HG03575 (cell line): ENCODE results near the gene OR1A1.
"Not testable (repeated sequence)": the region's sequence is repeated elsewhere in the genome, so short reads cannot be mapped to it uniquely, and the experiment has no call there.

Source experiments
- ATAC-seq: cut with Tn5 transposase; IDR thresholded peaks from one replicate; pipeline ENCODE4 v1.9.1; 2021; ENCODE audit not compliant: unreplicated experiment, insufficient number of reproducible peaks, low FRiP score; ENCODE audit errors: extremely low read depth

Gene OR1A1, protein sequence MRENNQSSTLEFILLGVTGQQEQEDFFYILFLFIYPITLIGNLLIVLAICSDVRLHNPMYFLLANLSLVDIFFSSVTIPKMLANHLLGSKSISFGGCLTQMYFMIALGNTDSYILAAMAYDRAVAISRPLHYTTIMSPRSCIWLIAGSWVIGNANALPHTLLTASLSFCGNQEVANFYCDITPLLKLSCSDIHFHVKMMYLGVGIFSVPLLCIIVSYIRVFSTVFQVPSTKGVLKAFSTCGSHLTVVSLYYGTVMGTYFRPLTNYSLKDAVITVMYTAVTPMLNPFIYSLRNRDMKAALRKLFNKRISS

DNA sequence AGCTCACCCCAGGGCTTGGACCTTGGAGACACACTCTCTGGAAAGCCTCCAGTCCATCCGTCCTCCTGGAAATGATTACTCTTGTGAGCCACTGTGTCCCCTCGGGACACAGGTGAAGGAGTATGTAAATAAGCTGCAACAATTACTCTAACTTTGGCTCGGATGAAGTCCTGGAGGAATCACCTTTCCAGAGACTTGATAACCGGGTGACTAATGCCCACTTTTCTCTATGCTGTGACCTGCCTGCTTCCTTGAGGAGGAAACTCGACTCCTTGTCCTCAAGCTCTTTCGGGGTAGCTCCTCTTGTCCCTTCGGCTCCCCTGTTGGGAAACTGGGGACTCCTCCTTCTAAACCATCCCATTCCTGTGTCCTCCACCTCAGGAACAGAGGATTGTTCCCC, at the start of gene OR1A1:
Gene OR1A1, plus strand, starts transcription at position 301 of the 400 bp plus-strand sequence. CDS start 7,954 bp downstream, outside the sequence.
- ATAC-seq = no peak

DNA sequence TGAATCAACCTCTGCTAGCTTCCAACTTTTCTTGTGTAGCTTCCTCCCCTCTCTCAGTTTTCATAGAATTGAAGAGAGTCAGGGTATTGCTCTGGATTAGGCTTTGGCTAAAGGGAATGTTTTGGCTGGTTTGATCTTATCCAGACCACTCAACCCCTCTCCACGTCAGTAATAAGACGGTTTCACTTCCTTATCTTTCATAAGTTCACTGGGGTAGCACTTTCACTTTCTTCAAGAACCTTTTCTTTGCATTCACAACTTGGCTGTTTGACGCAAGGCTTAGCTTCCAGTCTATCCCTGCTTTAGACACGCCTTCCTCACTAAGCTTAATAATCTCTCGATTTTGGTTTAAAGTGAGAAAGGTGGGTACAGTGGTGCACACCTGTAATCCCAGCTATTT, 39.9 kb upstream of the OR1A1 start:
- ATAC-seq = no peak

DNA sequence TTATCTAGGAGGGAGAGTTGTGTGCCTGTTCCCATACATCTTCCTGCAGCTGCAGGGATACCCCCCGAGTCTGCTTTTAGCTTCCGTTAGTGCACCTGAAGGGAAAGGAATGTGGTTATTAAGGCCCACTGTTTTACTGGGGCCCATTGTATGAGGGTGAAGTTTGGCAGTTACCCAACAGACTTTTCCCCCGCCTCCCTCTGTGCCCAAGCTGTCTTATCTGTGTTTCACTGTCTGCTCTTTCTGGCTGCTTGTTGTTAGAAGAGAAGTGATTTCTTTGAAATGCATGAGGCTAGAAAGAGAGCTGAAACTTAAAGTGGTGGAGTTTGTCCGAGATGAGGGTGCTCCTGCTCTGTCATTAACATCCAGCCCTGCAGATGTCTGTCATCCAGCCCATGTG, 17.5 kb upstream of the OR1A1 start:
- no peak for ATAC-seq

DNA sequence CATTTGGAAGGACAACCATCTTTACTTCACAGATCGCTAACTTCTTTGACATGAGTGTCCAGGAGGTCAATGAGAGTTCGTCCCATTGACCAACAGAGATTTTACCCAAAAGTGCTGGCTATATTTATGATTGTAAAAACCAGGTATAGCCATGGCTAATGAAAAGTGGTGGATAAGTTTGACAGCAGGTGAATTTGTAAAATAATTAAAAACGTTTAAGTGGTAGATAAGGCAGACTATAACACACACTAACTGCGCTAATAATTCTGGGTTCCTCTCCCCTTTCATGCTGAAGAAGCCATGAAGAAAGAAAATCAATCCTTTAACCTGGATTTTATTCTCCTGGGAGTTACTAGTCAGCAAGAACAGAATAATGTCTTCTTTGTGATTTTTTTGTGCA, 10.2 kb upstream of the OR1A1 start, which contains the start of gene OR1A2:
Gene OR1A2, plus strand, starts transcription at position 301 of the 400 bp plus-strand sequence. Its CDS starts 0 bp downstream, at position 301.
- ATAC-seq = no peak

DNA sequence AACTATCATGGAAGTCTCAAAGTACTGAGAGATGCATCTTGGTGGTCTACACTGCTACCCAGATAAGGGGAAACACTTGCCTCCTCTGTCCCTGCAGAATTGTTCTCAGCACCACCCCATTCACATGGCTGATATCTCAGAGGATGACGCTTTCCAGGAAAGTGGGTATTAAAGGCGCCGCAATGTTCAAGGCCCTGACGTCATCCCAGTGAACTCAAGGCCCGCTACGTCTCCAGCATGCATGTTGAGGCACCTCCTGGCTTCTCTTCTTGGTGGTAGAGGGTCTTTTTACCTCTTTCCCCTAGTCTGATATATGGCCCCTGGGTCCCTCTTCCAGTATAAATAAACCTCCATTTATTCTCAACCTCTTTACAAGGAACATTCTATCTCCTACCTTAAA, 1.0 kb downstream of the OR1A1 start:
- no peak for ATAC-seq

DNA sequence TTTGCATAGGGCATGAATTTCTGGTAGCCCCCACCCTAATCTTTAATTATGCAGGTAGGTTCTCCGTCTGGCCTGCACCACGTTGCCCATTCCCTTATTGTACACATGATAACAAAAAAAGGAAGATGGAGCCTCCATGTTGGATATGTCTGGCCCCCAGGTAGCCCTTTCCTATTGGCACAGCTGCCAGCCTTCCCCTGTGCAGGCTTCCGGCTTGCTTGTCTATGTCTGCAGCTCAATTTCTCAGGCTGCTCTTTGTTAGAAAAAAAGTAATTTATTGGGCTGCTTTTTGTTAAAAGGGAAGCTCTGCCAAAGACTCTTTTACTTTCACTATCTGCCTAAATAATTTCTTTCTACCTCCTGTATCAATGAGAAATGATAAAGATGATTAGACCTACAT, 5.5 kb downstream of the OR1A1 start:
- no peak for ATAC-seq

DNA sequence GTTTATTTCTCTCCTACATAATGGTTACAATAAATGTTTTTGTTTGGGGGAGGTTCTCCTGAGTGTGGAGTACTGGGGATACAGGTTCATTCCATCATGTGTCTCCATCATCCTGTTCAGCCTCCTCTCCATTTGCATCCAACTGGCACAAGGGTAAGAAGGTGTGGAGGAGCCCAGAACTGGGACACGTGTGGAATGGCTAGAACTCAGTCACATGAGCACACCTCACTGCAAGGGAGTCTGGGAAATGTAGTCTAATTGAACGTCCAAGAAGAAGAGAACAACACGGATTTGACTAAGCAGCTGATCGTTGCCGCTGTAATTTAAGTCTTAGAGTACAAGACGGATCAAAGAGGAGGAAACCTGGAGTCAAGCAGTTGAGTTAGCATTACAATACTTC, 6.1 kb downstream of the OR1A1 start:
- ATAC-seq = no peak

DNA sequence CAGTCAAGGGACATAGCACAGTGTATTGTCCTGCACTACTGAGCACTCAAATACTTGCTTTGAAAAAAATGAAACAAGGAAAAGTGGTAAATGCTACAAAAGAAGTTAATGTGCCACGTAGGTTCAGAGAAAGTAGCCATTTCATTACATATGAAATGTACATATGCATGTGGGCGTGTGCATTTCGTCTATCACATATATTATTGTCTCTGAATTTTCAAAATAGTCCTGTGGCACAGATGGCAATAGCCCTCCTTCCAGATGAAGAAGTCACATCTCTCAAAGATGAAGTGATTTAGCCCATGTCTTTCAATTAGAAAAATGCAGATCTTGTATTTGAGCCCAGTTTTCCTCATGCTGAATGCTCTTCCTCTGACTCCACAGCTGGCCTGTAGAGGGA, 12.5 kb downstream of the OR1A1 start:
- ATAC-seq = not testable (repeated sequence)

DNA sequence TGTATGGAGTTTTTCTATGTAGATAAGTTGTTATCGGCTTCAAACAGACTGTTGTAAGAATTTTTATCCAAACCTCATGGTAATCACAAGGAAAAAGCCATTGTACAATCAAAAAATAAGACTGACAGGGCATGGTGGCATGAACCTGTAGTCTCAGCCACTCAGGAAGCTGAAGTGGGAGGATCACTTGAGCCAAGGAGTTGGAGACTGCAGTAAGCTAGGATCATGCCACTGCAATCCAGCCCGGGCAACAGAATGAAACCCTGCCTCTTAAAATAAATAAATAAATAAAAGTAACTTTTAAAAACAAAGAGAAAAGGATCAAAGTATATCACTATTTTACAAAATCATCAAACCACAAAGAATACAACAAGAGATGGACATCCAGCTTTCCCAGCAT, 14.4 kb downstream of the OR1A1 start:
- ATAC-seq = no peak

DNA sequence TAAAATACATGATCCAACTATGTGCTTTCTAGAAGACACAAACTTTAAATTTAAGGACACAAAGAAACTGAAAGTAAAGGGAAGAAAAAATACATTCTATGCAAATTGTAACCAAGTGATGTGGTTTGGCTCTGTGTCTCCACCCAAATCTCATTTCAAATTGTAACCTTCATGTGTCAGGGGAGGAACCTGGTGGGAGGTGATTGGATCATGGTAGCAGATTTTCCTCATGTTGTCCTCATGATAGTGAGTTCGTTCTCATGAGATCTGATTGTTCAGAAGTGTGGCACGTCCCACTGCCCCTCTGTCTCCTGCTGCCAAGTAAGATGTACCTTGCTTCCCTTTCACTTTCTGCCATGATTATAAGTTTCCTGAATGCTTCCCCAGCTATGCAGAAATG, 15.0 kb downstream of the OR1A1 start:
- no peak for ATAC-seq

DNA sequence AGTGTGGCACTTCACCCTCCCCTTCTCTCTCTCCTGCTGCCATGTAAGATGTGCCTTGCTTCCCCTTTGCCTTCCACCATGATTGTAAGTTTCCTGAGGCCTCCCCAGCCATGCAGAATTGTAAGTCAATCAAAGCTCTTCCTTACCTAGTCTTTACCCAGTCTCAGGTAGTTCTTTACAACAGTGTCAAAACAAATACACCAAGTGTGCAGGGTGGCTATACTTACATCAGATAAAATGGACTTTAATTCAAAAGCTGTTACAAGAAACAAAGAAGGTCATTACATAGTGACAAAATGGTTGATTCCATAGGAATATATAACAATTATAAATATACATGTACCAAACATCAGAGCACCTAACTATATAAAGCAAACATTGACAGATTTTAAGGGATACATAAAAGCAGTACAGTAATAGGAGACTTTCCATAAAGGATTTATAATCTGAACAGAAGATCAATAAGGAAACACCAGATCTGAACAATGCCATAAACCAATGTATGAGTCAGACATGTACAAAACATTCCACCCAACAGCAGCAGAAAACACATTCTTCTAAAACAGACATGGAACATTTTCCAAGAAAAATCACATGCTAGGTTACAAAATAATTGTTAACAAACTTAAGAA, 17.4 kb downstream of the OR1A1 start:
- not testable (repeated sequence) for ATAC-seq

DNA sequence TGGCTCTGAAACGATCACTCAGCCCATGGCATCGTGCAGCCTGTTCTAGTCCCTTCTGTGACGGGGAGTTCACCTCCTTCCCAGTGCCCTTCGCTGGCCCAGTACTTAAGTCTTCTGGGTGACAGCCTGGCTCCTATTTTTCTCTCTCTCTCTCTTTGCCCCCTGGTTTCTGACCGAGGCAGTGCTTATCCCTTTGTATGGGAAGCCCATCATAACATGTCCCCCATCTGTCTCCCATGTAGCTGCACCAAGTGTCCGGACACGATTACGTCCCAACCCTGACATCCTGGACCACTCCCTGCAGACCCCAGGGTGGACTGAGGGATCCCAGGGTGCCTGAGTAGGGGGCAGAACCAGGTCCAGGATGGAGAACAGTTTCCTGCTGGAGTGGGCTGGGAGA, 24.8 kb downstream of the OR1A1 start:
- ATAC-seq = not testable (repeated sequence)

DNA sequence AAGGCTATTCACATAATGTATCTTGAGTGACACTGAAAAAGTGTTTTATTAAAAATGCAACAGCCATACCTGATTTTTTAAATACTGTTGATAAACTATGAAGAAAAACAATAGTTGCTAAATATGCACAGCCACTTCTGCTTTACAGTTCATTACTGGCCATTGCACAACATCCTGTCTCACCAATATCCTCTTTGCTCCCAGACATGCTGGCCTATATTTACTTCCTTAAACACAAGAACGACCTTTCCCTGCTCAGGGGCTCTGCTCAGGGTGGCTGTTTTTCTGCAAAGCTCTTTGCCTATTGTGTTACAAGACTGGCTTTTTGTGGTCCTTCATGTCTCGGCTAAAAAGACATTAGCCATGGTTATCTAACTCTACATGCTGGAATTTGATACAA, 31.2 kb downstream of the OR1A1 start:
- not testable (repeated sequence) for ATAC-seq

DNA sequence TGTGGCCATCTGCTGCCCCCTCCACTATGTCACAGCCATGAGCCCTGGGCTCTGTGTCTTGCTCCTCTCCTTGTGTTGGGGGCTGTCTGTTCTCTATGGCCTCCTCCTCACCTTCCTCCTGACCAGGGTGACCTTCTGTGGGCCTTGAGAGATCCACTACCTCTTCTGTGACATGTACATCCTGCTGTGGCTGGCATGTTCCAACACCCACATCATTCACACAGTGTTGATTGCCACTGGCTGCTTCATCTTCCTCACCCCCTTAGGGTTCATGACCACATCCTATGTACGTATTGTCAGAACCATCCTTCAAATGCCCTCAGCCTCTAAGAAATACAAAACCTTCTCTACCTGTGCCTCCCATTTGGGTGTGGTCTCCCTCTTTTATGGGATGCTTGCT, 33.6 kb downstream of the OR1A1 start:
- not testable (repeated sequence) for ATAC-seq

DNA sequence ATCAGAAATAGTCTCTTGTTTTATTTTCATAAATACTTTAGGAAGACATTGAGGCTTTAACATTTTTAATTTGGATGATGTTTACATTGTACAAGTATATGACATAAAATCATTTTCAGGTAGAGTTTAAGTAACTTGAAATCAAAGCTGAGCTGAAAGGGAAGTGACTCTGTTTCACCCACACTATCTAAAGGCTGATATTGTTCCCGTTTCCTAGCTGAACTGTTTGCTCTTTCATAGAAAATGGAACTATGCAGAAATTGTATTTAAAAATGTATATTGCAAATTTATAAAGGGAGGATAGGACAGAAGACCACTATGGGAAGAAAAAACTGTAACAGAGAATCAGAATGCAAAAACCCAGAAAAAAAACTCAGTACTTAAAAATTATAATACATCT, 37.4 kb downstream of the OR1A1 start:
- ATAC-seq = not testable (repeated sequence)

DNA sequence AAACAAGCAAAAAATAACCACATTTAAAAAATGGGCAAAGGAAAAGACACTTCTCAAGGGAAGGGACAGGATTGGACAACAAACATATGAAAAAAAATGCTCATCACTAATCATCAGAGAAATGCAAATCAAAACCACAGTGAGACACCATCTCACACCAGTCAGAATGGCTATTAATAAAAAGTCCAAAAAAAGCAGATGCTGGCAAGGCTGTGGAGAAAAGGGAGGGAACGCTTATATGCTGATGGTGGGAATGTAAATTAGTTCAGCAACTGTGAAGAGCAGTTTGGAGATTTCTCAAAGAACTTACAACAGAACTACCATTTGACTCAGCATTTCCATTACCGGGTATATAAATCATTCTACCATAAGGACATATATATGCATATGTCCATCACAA, 41.5 kb downstream of the OR1A1 start:
- not testable (repeated sequence) for ATAC-seq

DNA sequence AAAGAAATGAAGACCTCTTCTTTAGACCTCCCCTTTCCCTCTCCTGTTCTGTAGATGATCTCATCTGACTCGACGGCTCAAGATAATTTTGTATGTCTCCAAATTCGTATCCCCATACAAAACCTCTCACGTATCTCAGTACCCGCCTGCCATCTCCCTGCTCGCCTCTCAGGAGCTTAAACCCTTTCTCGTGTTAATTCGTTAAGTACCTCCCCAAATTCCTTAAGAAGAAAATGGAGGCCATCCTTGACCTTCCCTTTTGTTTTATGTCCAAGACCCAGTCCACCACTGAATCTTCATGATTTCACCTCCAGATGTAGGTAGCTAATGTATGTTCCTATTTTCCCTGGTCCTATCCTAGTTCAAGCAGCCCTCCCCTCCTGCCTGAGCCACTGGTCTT, 49.1 kb downstream of the OR1A1 start:
- no peak for ATAC-seq

DNA sequence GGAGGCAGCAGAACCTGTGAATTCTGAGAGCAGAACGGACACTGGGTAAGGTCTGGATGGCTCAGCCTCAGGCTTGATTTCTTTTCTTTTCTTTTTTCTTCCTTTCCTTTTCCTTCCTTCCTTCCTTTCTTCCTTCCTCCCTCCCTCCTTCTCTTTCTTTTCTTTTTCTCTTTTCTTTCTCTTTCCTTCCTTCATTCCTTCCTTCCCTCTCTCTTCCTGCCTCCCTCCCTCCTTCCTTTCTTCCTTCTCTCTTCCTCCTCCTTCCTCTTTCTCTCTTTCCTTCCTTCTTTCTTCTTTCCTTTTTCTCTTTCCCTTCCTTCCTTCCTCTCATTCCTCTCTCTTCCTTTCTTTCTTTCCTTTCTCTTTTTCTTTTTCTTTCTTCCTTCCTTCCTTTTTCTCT, 52.7 kb downstream of the OR1A1 start:
- ATAC-seq = no peak

DNA sequence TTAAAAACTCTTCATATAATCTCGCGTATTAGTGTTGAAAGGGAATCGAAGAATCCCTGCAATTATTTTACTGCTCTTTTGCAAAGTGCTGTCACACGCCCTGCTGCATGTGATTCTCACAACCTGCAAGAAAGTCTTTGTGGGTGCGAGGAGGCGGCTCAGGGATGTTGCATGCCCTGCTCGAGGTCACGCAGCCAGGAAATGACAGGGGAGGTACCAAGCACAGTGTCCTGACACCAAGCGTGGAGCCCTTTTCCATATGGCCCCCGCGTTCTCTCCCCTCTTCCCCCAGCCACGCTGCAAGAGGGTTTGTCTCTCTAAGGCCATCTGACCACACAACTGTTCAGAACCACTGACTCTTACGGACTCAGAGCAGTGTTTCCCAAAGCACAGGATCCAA, 53.1 kb downstream of the OR1A1 start:
- no peak for ATAC-seq
